GM13976 (cell line): ENCODE results near the gene MAEA.

Source experiments
- DNase-seq: peaks from one replicate; pipeline ENCODE4 v3.0.0; 2012; ENCODE audit warnings: low spot score
- in situ Hi-C: fragments of 300-500 bp; cut with MboI; formaldehyde crosslinking; loops from one replicate; pipeline ENCODE4 v1.12.0; 2022; ENCODE audit warnings: low sequenced_read_pairs, mixed read lengths, inconsistent platforms; ENCODE audit not compliant: unreplicated experiment
- TF ChIP-seq, protein P1 (sequence below): IDR thresholded peaks from 2 replicates; pipeline ENCODE4 v1.5.1; 2012; ENCODE audit warnings: borderline replicate concordance, mild to moderate bottlenecking; ENCODE audit not compliant: insufficient read depth; ENCODE audit errors: extremely low read depth, missing control alignments, control extremely low read depth

Gene MAEA

DNA sequence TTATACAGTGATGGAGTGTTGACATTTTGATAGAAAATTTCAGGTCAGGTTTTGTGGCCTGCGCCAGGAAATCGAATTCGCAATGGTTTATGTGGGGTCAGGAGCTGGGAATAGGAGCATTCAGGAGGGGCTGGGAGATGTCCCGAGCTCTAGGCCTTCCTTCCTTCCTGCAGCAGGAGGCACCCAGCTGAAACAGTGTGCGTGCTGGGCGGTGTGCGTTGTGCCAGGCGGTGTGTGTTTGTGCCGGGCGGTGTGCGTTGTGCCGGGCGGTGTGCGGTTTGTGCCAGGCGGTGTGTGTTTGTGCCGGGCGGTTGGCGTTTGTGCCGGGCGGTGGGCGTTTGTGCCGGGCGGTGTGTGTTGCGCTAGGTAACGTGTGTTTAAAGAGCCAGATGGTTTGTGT is 59.1 kb downstream of the MAEA start:
- in situ Hi-C loops: loop anchor here (10.0 kb wide), 1 partner anchor 214 kb away; no protein-coding TSS in a partner anchor
- TF ChIP-seq, protein P1, sequence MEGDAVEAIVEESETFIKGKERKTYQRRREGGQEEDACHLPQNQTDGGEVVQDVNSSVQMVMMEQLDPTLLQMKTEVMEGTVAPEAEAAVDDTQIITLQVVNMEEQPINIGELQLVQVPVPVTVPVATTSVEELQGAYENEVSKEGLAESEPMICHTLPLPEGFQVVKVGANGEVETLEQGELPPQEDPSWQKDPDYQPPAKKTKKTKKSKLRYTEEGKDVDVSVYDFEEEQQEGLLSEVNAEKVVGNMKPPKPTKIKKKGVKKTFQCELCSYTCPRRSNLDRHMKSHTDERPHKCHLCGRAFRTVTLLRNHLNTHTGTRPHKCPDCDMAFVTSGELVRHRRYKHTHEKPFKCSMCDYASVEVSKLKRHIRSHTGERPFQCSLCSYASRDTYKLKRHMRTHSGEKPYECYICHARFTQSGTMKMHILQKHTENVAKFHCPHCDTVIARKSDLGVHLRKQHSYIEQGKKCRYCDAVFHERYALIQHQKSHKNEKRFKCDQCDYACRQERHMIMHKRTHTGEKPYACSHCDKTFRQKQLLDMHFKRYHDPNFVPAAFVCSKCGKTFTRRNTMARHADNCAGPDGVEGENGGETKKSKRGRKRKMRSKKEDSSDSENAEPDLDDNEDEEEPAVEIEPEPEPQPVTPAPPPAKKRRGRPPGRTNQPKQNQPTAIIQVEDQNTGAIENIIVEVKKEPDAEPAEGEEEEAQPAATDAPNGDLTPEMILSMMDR: no peak
- no peak for DNase-seq

- in situ Hi-C loops: loop anchor here (10.0 kb wide), 1 partner anchor 215 kb away; no protein-coding TSS in a partner anchor
- TF ChIP-seq, protein P1: no peak
- no peak for DNase-seq
Measured at GRCh38 chr4:1349359-1350168, 59.9 kb downstream of the MAEA start.

DNA sequence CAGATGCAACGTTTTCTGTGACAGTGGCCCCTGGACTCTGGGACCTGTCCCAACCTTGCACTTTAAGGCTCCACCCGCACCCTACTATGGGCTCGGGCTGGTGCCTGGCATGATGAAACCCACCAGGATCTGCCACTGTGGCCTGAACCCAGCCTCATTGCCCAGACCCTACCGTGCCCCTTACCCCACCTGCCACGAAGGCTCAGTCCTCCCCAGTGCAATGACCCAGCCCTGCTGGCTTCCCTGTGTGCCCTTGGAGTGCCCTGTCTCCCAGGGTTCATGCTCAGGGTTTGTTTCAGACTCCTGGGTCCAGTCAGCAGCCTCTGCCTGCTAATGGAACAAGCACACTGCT is 60.5 kb downstream of the MAEA start:
- DNase-seq: no peak
- in situ Hi-C loops: no loop called here
- TF ChIP-seq, protein P1: no peak

DNA sequence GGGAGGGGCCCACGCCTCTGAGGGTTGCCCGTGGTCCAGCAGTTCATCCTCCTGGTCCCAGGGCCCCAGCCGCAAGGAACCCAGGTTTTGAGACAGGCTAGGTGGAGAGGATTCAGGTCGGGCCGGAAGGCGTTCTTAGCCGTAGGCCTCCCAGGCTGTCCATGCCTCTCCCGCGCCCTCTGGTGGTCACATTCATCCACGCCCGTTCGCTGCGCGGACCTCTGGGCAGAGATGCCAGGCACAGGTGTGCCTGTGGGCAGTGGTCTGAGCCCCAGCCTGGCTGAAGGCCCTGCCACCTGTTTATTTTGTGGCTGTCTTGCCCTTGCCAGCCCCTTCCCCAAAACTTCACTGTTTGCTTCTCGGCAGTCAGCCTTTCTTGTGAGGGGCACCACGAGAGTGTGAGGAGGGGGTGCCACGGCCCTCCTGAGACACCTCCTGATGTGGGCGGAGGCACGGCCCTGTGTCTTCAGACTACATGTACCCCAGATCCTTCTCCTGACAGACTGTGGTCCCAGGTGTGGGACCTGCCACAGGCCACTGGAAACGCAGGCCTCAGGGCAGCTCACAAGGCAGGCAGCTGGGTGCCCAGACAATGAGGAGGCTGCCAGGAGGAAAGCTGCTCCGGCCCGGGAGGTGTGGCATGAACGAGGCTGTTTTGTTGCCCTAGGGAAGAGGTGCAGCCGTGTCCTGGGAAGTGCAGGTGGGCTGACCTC is 62.3 kb downstream of the MAEA start:
- TF ChIP-seq, protein P1: peak; percentile 80
- DNase-seq: peak; percentile 90
- in situ Hi-C loops: no loop called here

DNA sequence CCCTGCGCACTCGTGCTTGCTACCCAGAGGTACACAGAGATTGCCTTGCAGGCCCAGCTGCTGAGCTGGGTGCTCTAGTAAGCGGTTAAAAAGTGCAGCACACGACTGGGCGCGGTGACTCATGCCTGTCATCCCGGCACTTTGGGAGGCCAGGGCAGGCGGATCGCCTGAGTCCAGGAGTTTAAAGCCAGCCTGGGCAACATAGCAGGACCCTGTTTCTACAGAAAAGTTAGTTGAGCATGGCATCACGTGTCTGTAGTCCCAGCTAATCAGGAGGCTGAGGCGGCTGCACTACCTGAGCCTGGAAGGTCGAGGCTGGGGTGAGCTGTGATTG is 62.8 kb downstream of the MAEA start:
- TF ChIP-seq, protein P1: no peak
- no peak for DNase-seq
- in situ Hi-C loops: no loop called here

DNA sequence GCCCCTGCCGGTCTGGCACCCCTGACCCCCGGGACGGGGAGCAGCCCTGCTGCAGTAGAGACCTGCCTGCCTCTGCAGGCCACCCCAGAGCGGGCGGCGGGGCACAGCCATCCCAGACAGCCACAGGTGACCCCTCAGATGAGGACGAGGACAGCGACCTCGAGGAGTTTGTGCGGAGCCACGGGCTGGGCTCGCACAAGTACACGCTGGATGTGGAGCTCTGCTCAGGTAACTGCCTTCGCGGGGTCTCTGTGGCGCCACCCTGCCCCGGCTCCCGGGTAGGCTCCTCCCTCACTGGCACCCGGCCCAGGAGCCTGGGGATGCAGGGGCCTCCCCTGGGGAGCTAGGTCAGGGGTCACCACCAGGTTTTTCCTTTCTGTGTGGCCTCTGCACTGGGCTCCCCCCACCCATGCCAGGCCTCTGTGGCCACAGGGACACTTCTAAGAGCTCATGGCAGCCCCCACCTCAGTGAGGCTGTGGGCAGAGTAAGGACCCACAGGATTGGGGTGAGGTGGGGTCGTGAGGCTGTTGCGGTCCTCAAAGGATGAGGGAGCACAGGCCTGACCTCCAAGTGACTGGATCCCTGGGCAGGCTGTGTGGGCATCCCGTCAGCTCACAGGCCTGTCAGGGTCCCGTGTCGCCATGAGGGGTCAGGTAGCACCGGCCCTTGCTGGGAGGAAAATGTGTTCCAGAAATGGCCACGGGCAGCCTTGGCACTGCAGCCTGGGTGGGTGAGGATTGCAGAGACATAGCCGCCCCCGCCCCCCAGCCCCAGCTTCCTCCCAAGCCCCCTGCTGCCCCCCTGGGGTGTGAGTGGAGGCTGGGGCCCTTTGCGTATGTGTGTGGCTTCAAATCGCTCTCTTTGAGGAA is 63.7 kb downstream of the MAEA start:
- no peak for DNase-seq
- TF ChIP-seq, protein P1: no peak
- in situ Hi-C loops: no loop called here
